ENCODE measurements around the gene NFYA.

- TF ChIP-seq CTCF (IDR thresholded peaks at IDR 0.05) (no peak), CREB1 (CRISPR knock-in tag; IDR thresholded peaks at IDR 0.05) (no peak), JAZF1 (CRISPR knock-in tag; IDR thresholded peaks at IDR 0.05) (no peak), ATF3 (CRISPR knock-in tag; conservative IDR thresholded peaks at IDR 0.05) (no peak), ESRRA (CRISPR knock-in tag; IDR thresholded peaks at IDR 0.05; ENCODE audit: borderline replicate concordance) (no peak), JUN (CRISPR knock-in tag; IDR thresholded peaks at IDR 0.05) (no peak), RORB (CRISPR knock-in tag; IDR thresholded peaks at IDR 0.05) (no peak), EMX1 (CRISPR knock-in tag; IDR thresholded peaks at IDR 0.05) (no peak), NR1H2 (CRISPR knock-in tag; IDR thresholded peaks at IDR 0.05) (no peak)
These were observed 10.3 kb downstream of the NFYA start for GRCh38 chr6:41083072-41083471.

Data from WTC11 (cell line).